Measurements from ENCODE around the gene SNX33. TPM values are rescaled to one million over a fixed set of nuclear protein-coding genes. Genes with fewer than 3 reads are reported as not detected.
A peak's percentile ranks its signal among the peaks of the same experiment; 100 is the strongest.

SNX33 gene
- total RNA-seq, 4 donors from 2014 or later: 4.9 to 6.7 (median 5.5) TPM

DNA sequence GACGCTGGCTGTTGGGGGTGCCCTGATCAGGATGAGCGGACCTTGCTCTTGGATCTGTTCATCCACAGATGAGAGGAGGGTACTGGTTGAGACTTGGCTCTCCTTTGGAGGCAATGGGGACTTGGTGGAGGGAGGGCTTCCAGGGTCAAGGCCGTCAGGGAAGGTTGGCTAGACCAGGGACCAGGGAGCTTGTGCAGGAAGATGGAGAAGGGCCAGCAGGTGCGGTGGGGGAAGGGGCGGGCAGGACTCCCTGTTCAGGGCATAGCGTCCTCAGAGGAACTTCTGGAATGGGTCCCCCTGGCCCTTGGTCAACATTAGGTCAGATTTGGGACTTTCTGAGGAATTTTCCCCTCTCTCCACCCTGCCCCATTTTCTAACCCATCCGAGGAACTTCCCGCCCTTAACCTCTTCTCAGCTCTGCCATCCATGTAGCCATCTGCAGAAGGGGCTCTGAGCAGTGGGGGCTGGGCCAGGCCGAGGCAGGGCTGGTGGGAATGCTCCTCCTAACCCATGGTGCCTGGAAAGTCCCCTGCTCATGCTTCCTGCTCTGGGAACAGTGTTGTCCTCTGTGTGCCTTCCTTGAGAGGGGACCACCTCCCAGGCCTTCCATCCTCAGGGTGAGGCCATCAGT lies 11.5 kb downstream of the SNX33 start:
- in situ Hi-C loops (cut with MboI; ENCODE audit: low sequenced_read_pairs in 4 of 4): no loop called here
- peaks cover 3 to 10% of the 10 kb centered on the region in 2 donors for H3K4me1 ChIP-seq
- DNase-seq: no peak
- intact Hi-C loops (cut with DNase I; ENCODE audit: low total_unique reads): no loop called here
- no peak for ATAC-seq
- H3K36me3 ChIP-seq: no peaks in the 10 kb centered on the region
- no peak overlapping the region for H3K4me3 ChIP-seq
- no peaks in the 10 kb centered on the region for H3K27me3 ChIP-seq
- TF ChIP-seq, protein P1, sequence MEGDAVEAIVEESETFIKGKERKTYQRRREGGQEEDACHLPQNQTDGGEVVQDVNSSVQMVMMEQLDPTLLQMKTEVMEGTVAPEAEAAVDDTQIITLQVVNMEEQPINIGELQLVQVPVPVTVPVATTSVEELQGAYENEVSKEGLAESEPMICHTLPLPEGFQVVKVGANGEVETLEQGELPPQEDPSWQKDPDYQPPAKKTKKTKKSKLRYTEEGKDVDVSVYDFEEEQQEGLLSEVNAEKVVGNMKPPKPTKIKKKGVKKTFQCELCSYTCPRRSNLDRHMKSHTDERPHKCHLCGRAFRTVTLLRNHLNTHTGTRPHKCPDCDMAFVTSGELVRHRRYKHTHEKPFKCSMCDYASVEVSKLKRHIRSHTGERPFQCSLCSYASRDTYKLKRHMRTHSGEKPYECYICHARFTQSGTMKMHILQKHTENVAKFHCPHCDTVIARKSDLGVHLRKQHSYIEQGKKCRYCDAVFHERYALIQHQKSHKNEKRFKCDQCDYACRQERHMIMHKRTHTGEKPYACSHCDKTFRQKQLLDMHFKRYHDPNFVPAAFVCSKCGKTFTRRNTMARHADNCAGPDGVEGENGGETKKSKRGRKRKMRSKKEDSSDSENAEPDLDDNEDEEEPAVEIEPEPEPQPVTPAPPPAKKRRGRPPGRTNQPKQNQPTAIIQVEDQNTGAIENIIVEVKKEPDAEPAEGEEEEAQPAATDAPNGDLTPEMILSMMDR (IDR thresholded peaks at IDR 0.05 in 4 of 5, conservative IDR thresholded peaks at IDR 0.05 in 1 of 5): no peak
- no peak for TF ChIP-seq POLR2A (IDR thresholded peaks at IDR 0.05)
- peak overlapping the region; percentile 34 to 74 (median 57) for H3K27ac ChIP-seq
- H3K9me3 ChIP-seq: no peaks in the 10 kb centered on the region

DNA sequence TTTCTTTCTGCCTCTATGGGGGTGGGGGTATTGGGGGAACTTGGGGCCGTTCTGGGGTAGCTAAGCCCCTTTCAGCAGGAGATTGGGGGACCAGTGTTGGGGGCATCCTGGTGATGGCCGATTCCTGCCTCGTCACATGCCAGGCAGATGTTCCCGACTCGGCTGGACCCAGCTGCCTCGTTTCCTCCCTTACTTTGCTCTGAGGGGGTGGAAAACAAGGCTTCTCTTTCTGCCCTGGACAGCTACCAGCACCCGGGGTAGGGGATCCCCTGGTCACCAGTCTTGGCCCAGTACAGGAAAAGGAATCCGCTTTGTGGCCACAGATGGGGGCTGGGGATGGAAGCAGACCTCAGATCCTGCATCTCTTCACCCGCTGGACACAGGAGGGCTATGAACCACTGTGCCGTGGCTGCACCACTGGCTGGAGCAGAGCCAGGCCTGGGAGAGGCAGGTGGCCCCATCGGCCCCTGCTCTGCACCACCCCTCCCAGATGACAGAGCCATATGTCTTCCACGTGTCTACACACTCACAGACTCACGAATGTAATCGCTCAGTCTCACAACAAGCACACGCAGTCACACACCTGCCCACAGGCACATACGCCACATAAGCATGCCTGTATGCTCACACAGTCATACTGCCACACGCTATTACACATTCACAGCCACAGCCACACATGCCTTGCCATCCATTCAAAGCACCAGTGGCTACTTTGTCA lies 12.4 kb downstream of the SNX33 start:
- intact Hi-C loops (cut with DNase I; ENCODE audit: low total_unique reads) (no loop called here), in situ Hi-C loops (cut with MboI; ENCODE audit: low sequenced_read_pairs in 4 of 4) (no loop called here)
- Histone ChIP-seq H3K36me3 (no peaks in the 10 kb centered on the region), H3K4me1 (peaks cover 3 to 10% of the 10 kb centered on the region in 2 donors), H3K9me3 (no peaks in the 10 kb centered on the region), H3K4me3 (no peak overlapping the region), H3K27me3 (no peaks in the 10 kb centered on the region), H3K27ac (peak overlapping the region; percentile 34 to 74 (median 57))
- ATAC-seq: no peak
- DNase-seq: no peak
- TF ChIP-seq POLR2A (IDR thresholded peaks at IDR 0.05): no peak
- TF ChIP-seq, protein P1 (IDR thresholded peaks at IDR 0.05 in 4 of 5, conservative IDR thresholded peaks at IDR 0.05 in 1 of 5): no peak

DNA sequence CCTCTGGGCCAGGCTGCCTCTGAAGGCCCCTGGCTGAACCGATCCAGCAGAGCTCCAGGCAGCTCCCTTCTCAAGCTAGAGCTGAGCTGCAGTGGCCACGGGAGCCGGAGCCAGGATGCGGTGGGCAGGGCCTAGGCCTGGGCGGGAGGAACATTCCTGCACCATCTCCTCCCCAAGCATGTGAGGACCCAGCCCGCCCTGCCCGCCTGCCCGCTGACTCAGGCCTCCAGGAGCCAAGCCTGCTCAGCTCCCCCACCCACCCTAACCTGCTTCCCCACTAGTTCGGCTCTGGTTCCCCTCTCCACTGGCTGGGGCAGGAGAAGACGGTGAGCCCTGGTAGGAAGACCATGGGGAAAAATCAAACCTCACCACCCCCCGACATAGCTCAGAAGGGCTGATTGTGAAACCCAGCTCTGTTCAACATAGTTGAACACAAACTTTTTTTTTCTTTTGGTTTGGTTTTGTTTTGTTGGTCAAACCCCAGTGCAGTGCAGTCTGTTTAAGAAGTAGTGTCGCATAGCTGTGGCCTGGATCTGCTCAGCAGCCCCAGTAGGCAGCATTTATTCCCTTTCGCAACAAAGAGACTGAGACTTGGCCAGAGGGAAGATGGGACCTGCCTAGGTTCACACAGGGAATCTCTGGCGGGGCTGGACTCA lies 13.5 kb downstream of the SNX33 start:
- intact Hi-C loops (cut with DNase I; ENCODE audit: low total_unique reads): no loop called here
- Histone ChIP-seq H3K9me3 (no peaks in the 10 kb centered on the region), H3K36me3 (no peaks in the 10 kb centered on the region), H3K4me3 (no peak overlapping the region), H3K4me1 (peaks cover 7 to 13% of the 10 kb centered on the region in 2 donors), H3K27ac (peak overlapping the region; percentile 69 to 74 (median 73)), H3K27me3 (no peaks in the 10 kb centered on the region)
- TF ChIP-seq, protein P1 (IDR thresholded peaks at IDR 0.05 in 4 of 5, conservative IDR thresholded peaks at IDR 0.05 in 1 of 5): no peak
- TF ChIP-seq POLR2A (IDR thresholded peaks at IDR 0.05): no peak
- DNase-seq (peak; percentile 58 to 81), ATAC-seq (peak; percentile 48 to 65)
- in situ Hi-C loops (cut with MboI; ENCODE audit: low sequenced_read_pairs in 4 of 4): no loop called here

DNA sequence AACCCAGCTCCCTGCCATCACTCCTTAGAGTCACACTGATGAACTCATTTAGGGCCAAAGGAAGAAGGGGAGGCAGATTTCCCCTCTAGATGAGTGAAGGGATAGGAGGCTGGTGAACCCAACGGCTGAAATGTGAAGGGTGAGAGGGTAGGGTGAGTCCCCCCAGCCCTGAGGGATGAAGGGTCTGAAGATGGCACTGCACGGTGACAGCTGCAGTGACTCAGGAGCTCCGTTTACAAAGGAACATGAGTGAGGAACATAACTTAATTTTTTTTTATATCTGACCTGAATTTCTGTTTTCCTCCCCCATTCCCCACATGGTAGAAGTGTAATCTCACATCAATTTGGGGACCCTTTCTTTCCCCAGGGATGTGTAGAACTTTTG lies 14.0 kb downstream of the SNX33 start:
- Histone ChIP-seq H3K4me1 (peaks cover 12 to 18% of the 10 kb centered on the region in 2 donors), H3K4me3 (no peak overlapping the region)

More for the DNA sequence above, 14.0 kb downstream of the SNX33 start:
- Histone ChIP-seq H3K27ac (peak overlapping the region; percentile 69 to 74 (median 73)), H3K9me3 (no peaks in the 10 kb centered on the region), H3K27me3 (no peaks in the 10 kb centered on the region), H3K36me3 (no peaks in the 10 kb centered on the region)
- in situ Hi-C loops (cut with MboI; ENCODE audit: low sequenced_read_pairs in 4 of 4): no loop called here
- TF ChIP-seq, protein P1 (IDR thresholded peaks at IDR 0.05 in 4 of 5, conservative IDR thresholded peaks at IDR 0.05 in 1 of 5): no peak
- no peak for TF ChIP-seq POLR2A (IDR thresholded peaks at IDR 0.05)
- no peak for ATAC-seq
- intact Hi-C loops (cut with DNase I; ENCODE audit: low total_unique reads): no loop called here
- DNase-seq: no peak
